ENCODE measurements around the gene ADGRD1.

Gene ADGRD1

DNA sequence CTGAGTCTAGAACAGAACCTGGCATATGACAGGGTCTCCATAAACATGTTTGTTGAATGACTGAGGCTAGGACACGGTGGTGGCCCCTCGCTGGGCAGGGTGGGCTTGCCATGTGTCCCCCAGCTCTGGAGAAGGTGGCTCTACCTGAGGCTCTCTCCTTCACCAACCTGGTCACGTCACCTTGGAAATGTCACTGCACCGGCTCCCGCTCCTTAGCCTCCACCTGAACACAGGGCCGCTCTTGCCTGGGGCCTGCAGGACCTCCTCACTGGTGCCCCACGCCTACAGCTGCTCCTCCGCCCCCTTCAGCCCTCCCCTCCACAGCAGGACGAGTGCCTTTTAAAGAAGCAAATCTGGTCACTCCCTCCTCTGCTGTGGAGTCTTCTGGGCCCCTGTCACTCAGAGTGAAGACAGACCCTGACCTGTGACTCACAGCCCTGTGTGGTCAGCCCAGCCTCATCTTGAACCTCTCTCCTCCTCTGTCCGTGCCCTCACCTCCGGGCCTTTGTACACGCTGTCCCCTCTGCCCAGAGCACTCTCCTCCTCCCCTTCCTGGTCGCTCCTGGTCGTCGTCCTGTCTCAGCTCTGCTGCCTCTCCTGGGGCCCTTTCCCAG, 81.0 kb downstream of the ADGRD1 start:
- no peaks in the 10 kb centered on the region for H3K36me3 ChIP-seq (ENCODE audit: insufficient read depth, low read length)
- TF ChIP-seq POLR2AphosphoS5 (IDR thresholded peaks at IDR 0.05; ENCODE audit: borderline replicate concordance, low read depth, low read length) = no peak
- no peak for TF ChIP-seq FOXP2 (optimal IDR thresholded peaks at IDR 0.05; ENCODE audit: control extremely low read depth, extremely low read length, insufficient read depth)
- no peak for TF ChIP-seq EZH2 (IDR thresholded peaks at IDR 0.05)
- H3K4me3 ChIP-seq = no peak overlapping the region
- DNase-seq (ENCODE audit: low read depth, low spot score) = no peak
- no peak overlapping the region for H3K9ac ChIP-seq (ENCODE audit: insufficient read length)
- H3K27ac ChIP-seq = no peak overlapping the region
- H3K9me3 ChIP-seq (ENCODE audit: low read depth, low read length) = no peaks in the 10 kb centered on the region

DNA sequence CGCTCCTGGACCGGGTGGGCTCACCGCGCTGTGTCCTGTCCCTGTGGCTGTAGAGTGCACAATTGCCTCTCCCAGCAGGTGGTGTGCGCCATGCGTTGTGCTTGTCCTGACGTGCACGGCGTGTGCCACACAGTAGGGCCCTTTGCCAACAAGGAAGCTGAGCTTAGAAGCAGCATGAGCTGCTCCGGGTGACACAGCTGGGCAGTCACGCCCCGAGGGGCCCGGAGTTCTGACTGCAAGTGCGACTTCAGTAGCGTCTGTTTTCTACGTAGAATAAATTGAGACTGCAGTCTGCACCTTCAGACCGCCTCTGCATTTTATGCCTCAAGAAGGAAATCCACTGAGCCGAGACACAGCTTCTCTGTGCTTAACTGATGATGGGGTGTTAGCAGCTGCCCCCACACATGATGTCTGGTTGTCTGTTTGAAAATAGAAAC, 81.6 kb downstream of the ADGRD1 start:
- no peaks in the 10 kb centered on the region for H3K36me3 ChIP-seq (ENCODE audit: insufficient read depth, low read length)
- no peak for TF ChIP-seq EZH2 (IDR thresholded peaks at IDR 0.05)
- TF ChIP-seq POLR2AphosphoS5 (IDR thresholded peaks at IDR 0.05; ENCODE audit: borderline replicate concordance, low read depth, low read length) = no peak
- no peak for TF ChIP-seq FOXP2 (optimal IDR thresholded peaks at IDR 0.05; ENCODE audit: control extremely low read depth, extremely low read length, insufficient read depth)
- no peaks in the 10 kb centered on the region for H3K9me3 ChIP-seq (ENCODE audit: low read depth, low read length)
- no peak overlapping the region for H3K9ac ChIP-seq (ENCODE audit: insufficient read length)
- no peak overlapping the region for H3K4me3 ChIP-seq
- DNase-seq (ENCODE audit: low read depth, low spot score) = no peak
- H3K27ac ChIP-seq = no peak overlapping the region

DNA sequence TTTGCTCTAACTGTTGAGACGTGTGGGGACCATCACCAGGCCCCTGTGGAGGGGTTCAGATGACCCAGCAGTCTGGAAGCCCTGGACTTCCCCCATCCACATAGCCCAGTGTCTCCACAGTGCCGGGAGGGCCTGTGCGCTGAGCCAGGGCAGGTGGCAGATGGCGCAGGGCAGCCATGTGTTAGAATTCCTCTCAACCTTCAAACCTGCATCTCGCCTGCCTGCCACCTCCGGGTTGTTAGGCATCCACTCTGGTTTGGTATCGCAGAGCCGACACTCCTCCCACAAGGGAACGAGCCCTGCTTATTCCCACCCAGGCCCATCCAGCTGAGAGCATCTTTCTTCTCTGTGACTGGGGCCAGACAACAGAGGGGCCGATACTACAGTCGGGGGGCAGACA, 84.5 kb downstream of the ADGRD1 start:
- no peaks in the 10 kb centered on the region for H3K36me3 ChIP-seq (ENCODE audit: insufficient read depth, low read length)
- H3K9me3 ChIP-seq (ENCODE audit: low read depth, low read length) = no peaks in the 10 kb centered on the region
- TF ChIP-seq POLR2AphosphoS5 (IDR thresholded peaks at IDR 0.05; ENCODE audit: borderline replicate concordance, low read depth, low read length) = no peak
- TF ChIP-seq FOXP2 (optimal IDR thresholded peaks at IDR 0.05; ENCODE audit: control extremely low read depth, extremely low read length, insufficient read depth) = no peak
- no peak for TF ChIP-seq EZH2 (IDR thresholded peaks at IDR 0.05)

DNA sequence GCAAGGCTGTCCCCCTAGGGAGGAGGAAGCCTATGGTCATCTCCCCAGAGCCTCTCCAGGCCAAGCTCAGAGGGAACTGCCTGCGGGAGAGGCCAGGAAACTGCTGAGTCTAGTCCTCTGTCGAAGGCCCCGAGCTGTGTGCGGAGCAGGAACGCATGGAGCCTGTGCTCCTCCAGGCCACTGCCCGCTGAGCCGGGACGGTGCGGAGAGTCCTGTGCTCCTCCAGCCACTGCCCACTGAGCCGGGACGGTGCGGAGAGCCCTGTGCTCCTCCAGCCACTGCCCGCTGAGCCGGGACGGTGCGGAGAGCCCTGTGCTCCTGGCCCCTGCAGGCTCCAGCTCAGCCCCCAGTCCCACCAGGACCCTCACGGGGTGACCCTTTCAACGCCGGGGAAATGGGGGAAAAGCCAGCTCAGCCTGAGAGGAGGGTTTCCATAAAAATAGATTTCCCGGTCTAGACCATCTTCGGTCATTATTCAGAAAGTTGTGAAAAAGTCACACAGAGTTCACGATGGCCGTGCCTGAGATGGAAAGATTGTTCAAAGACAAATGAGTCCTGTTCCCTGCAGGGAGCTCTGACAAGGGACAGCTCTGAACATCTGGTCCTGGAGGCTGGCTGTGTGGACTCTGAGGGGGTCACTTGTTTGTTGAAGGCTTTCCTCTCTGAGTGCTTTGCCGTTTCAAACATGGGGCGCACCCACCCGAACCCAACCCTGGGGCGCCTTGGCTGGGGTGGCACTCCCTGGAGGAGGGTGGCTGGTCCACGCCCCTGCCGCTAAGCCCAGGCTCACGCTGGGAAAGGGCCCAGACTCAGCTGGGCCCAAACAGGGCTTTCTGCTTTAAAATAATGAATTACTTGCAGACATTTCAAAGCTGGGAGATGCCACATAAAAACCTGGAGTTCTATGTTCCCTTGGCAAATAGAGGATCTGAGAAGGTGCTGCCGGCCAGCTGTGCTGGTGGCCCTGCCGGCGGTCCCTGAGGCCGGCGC, 85.5 kb downstream of the ADGRD1 start:
- no peaks in the 10 kb centered on the region for H3K9me3 ChIP-seq (ENCODE audit: low read depth, low read length)
- TF ChIP-seq EZH2 (IDR thresholded peaks at IDR 0.05) = no peak
- no peak for TF ChIP-seq POLR2AphosphoS5 (IDR thresholded peaks at IDR 0.05; ENCODE audit: borderline replicate concordance, low read depth, low read length)
- no peak for TF ChIP-seq FOXP2 (optimal IDR thresholded peaks at IDR 0.05; ENCODE audit: control extremely low read depth, extremely low read length, insufficient read depth)
- H3K36me3 ChIP-seq (ENCODE audit: insufficient read depth, low read length) = no peaks in the 10 kb centered on the region
- no peak overlapping the region for H3K27ac ChIP-seq
- DNase-seq (ENCODE audit: low read depth, low spot score) = no peak
- H3K9ac ChIP-seq (ENCODE audit: insufficient read length) = no peak overlapping the region
- H3K4me3 ChIP-seq = no peak overlapping the region

More for the DNA sequence above, 84.5 kb downstream of the ADGRD1 start:
- H3K27ac ChIP-seq = no peak overlapping the region
- DNase-seq (ENCODE audit: low read depth, low spot score) = no peak
- no peak overlapping the region for H3K4me3 ChIP-seq
- H3K9ac ChIP-seq (ENCODE audit: insufficient read length) = no peak overlapping the region

DNA sequence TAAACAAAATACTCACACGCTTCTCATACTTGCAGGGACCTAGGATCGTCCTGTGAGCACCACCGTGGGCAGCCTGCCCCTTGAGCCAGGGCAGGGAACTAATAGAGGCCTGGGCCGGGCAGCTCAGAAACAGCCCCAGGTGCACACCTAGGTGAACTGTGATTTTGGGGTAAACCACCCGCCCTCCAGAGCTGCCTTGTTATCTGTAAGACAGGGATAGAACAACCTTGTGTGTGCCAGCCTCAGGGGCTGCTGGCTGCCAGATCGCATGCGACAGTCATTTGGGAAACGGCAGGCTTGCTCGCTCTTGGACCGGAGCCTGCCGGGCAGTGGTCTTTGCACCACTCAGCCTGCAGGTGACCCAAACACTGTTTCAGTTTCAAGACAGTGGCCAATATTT, 86.8 kb downstream of the ADGRD1 start:
- Histone ChIP-seq H3K4me3 (no peak overlapping the region), H3K27ac (no peak overlapping the region), H3K36me3 (ENCODE audit: insufficient read depth, low read length) (no peaks in the 10 kb centered on the region), H3K9me3 (ENCODE audit: low read depth, low read length) (no peaks in the 10 kb centered on the region), H3K9ac (ENCODE audit: insufficient read length) (no peak overlapping the region)
- TF ChIP-seq POLR2AphosphoS5 (IDR thresholded peaks at IDR 0.05; ENCODE audit: borderline replicate concordance, low read depth, low read length) (no peak), FOXP2 (optimal IDR thresholded peaks at IDR 0.05; ENCODE audit: control extremely low read depth, extremely low read length, insufficient read depth) (no peak), EZH2 (IDR thresholded peaks at IDR 0.05) (no peak)
- no peak for DNase-seq (ENCODE audit: low read depth, low spot score)

DNA sequence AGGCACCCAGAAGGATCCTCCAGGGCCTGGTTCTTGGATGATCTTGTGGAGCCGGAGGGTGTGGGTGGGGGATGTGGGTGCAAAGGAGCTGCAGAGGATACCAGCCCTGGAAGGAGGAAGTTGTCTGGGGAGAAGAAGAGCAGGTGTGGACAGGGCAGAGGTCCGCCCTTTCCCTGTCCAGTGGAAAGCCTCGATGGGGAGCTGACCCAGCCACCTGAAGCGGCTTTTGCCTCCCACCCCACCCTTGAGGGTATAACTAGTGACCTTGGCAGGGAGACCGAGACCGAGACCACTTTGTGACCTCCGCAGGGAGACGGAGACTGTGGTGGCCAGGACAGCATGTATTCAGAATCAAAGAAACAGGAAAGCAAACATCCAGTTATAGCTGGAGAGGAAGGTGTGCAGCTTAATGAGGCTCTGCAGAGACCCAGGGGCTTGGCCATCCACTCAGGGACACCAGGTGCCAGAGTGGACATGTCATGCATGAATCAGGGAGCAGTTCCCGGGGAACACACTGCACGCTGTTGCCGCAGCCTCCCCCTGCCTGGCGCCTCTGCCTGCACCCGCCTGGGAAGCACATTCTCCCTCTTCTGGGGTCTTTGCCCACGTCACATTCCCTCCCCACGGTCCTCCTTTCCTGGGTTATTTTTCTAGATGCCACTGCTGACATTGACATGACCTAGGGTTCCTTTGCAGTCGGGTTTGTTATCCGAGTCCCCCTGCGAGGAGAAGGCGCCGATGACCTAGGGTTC, 87.7 kb downstream of the ADGRD1 start:
- TF ChIP-seq POLR2AphosphoS5 (IDR thresholded peaks at IDR 0.05; ENCODE audit: borderline replicate concordance, low read depth, low read length) (no peak), FOXP2 (optimal IDR thresholded peaks at IDR 0.05; ENCODE audit: control extremely low read depth, extremely low read length, insufficient read depth) (no peak), EZH2 (IDR thresholded peaks at IDR 0.05) (no peak)
- Histone ChIP-seq H3K36me3 (ENCODE audit: insufficient read depth, low read length) (no peaks in the 10 kb centered on the region), H3K9me3 (ENCODE audit: low read depth, low read length) (no peaks in the 10 kb centered on the region), H3K9ac (ENCODE audit: insufficient read length) (no peak overlapping the region), H3K27ac (no peak overlapping the region), H3K4me3 (no peak overlapping the region)
- no peak for DNase-seq (ENCODE audit: low read depth, low spot score)

DNA sequence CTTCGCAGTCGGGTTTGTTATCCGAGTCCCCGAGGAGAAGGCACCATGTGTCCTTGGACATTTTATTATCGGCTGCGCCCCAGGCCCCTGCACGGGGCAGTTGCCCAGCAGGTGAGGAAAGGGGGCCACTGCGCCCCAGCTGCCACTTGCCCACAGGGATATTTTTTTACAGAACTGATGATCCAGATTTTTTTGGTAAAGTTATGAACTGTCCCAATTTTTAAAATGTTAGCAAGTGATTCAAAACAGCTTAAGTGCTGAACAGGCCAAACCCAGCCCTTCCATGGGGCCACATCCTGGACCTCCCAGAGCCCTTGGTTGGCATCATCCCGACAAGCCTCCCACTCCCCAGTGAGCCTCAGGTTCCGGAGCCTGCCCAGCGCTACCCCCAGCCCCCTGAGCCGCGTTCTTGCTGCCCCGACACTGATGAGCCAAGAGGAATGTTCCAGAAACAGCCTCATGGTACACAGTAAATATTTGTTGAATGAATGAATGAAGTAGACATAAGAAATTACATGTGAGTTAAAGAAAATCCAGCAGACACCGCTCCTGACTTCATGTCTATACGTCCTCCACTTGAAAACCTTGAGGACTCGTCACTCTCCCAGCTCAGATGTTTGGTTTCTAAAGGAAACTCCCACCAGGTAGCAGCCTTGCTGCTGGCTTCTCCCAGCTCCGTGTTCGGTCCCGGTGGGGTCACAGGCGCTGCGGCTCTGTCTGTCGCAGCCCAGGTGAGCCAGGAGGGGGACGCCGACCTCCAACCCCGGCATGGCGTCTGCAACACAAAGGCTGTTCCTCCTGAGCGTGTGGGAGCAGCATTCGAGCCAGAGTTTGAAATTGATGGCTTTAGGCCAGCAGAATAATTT, 88.5 kb downstream of the ADGRD1 start:
- TF ChIP-seq EZH2 (IDR thresholded peaks at IDR 0.05) (peak; percentile 15), FOXP2 (optimal IDR thresholded peaks at IDR 0.05; ENCODE audit: control extremely low read depth, extremely low read length, insufficient read depth) (no peak)
- Histone ChIP-seq H3K27ac (no peak overlapping the region), H3K36me3 (ENCODE audit: insufficient read depth, low read length) (no peaks in the 10 kb centered on the region), H3K9ac (ENCODE audit: insufficient read length) (no peak overlapping the region), H3K4me3 (no peak overlapping the region), H3K9me3 (ENCODE audit: low read depth, low read length) (no peaks in the 10 kb centered on the region)
- DNase-seq (ENCODE audit: low read depth, low spot score) = no peak

Measured in SK-N-MC (cell line).